GM10266 (cell line): ENCODE results near the gene RXFP2.

Experiments
- DNase-seq: peaks from one replicate; pipeline ENCODE4 v3.0.0; 2012; ENCODE audit errors: extremely low spot score
- CTCF ChIP-seq: IDR thresholded peaks from 2 replicates; pipeline ENCODE4 v1.5.1; 2012; ENCODE audit warnings: mild to moderate bottlenecking, low read depth; ENCODE audit not compliant: control insufficient read depth, insufficient read depth; ENCODE audit errors: missing control alignments

The RXFP2 gene

GRCh38 chr13:31797154-31797775 lies 57.9 kb downstream of the RXFP2 start:
- DNase-seq, result no peak
- TF ChIP-seq CTCF, result no peak

- TF ChIP-seq CTCF, result no peak
- no peak for DNase-seq
Observed at GRCh38 chr13:31798189-31798588, 58.9 kb downstream of the RXFP2 start.

GRCh38 chr13:31801088-31801487 lies 61.8 kb downstream of the RXFP2 start:
- TF ChIP-seq CTCF, result no peak
- no peak for DNase-seq

- TF ChIP-seq CTCF, result no peak
Observed at GRCh38 chr13:31803311-31803710, 64.0 kb downstream of the RXFP2 start.

GRCh38 chr13:31805841-31806240 lies 66.5 kb downstream of the RXFP2 start:
- no peak for DNase-seq

More at GRCh38 chr13:31803311-31803710, 64.0 kb downstream of the RXFP2 start:
- DNase-seq, result no peak

GRCh38 chr13:31807090-31807541 lies 67.8 kb downstream of the RXFP2 start:
- DNase-seq, result no peak
- TF ChIP-seq CTCF, result no peak

More at GRCh38 chr13:31805841-31806240, 66.5 kb downstream of the RXFP2 start:
- TF ChIP-seq CTCF, result no peak

- no peak for TF ChIP-seq CTCF
- no peak for DNase-seq
Observed at GRCh38 chr13:31814536-31814935, 75.2 kb downstream of the RXFP2 start.
